CD14-positive monocyte (primary cell): ENCODE results near the gene AP1S2. TPM values are rescaled to one million over a fixed set of nuclear protein-coding genes. Genes with fewer than 3 reads are reported as not detected.
A peak's percentile ranks its signal among the peaks of the same experiment; 100 is the strongest.

Source experiments
- DNase-seq, 3 donors: peaks; one replicate each; pipeline ENCODE4 v3.0.0-alpha.2; 2011 to 2022
- H2AFZ ChIP-seq: 2 replicates; pipeline ENCODE4 v1.6.0; 2012; ENCODE audit warnings: mild to moderate bottlenecking, low read depth, low read length, inconsistent platforms; ENCODE audit not compliant: insufficient read depth, poor library complexity, severe bottlenecking
- H3K27ac ChIP-seq, 2 donors: 1 replicate in 1 of 2; 2 replicates in 1 of 2; pipeline ENCODE4 v1.5.1; 2012 to 2013; ENCODE audit warnings: low read length in 2 of 2, control low read depth in 1 of 2, inconsistent platforms in 1 of 2, low read depth in 1 of 2, mild to moderate bottlenecking in 1 of 2
- H3K27me3 ChIP-seq, 2 donors: one replicate each; pipeline versions ENCODE4 v1.6.0 to v1.6.1; 2011 to 2013; ENCODE audit warnings: low read length in 2 of 2; ENCODE audit not compliant: control insufficient read depth in 2 of 2, insufficient read depth in 2 of 2
- H3K36me3 ChIP-seq, 2 donors: replicated peaks in 1 of 2; 1 replicate in 1 of 2; 2 replicates in 1 of 2; pipeline versions ENCODE4 v1.5.1 to v1.6.1; 2012 to 2013; ENCODE audit warnings: low read length in 2 of 2, control low read depth in 1 of 2, inconsistent platforms in 1 of 2, mild to moderate bottlenecking in 1 of 2; ENCODE audit not compliant: insufficient read depth in 2 of 2, control insufficient read depth in 1 of 2
- H3K4me1 ChIP-seq, 2 donors: 1 replicate in 1 of 2; 2 replicates in 1 of 2; pipeline versions ENCODE4 v1.5.1 to v1.6.1; 2012 to 2013; ENCODE audit warnings: low read length in 2 of 2, control low read depth in 1 of 2, inconsistent platforms in 1 of 2, mild to moderate bottlenecking in 1 of 2, moderate library complexity in 1 of 2; ENCODE audit not compliant: insufficient read depth in 2 of 2, control insufficient read depth in 1 of 2
- H3K4me2 ChIP-seq: replicated peaks from 2 replicates; pipeline ENCODE3; 2012; ENCODE audit warnings: low read length, moderate library complexity, mild to moderate bottlenecking; ENCODE audit not compliant: poor library complexity, severe bottlenecking; ENCODE audit errors: extremely low read depth
- H3K4me3 ChIP-seq, 3 experiments: fragments of 200-600 bp in 1 of 3; sonication (generic) in 1 of 3; replicated peaks in 1 of 3; 1 replicate in 2 of 3; 2 replicates in 1 of 3; pipeline ENCODE4 v1.5.1; 2011 to 2013; ENCODE audit warnings: low read length in 3 of 3, mild to moderate bottlenecking in 3 of 3, control low read depth in 2 of 3, low read depth in 2 of 3, inconsistent platforms in 1 of 3, moderate library complexity in 1 of 3
- H3K79me2 ChIP-seq: 2 replicates; pipeline ENCODE4 v1.6.0; 2012; ENCODE audit warnings: mild to moderate bottlenecking, control low read depth, inconsistent platforms, low read length, moderate library complexity; ENCODE audit not compliant: insufficient read depth
- H3K9ac ChIP-seq: 2 replicates; pipeline ENCODE4 v1.6.0; 2017; ENCODE audit warnings: low read length, mild to moderate bottlenecking; ENCODE audit not compliant: insufficient read depth, poor library complexity, severe bottlenecking
- H3K9me3 ChIP-seq, 2 donors: replicated peaks in 1 of 2; 1 replicate in 1 of 2; 2 replicates in 1 of 2; pipeline versions ENCODE4 v1.5.1 to v1.6.1; 2012 to 2013; ENCODE audit warnings: low read length in 2 of 2, control low read depth in 1 of 2; ENCODE audit not compliant: control insufficient read depth in 1 of 2, insufficient read depth in 1 of 2
- H4K20me1 ChIP-seq: 2 replicates; pipeline ENCODE4 v1.6.0; 2012; ENCODE audit warnings: mild to moderate bottlenecking, low read length, control low read depth, moderate library complexity; ENCODE audit not compliant: insufficient read depth
- H3K27ac Mint-ChIP-seq, 7 donors: one replicate each; pipeline ENCODE4 v1.8.0; 2020; ENCODE audit warnings: mild to moderate bottlenecking in 7 of 7, mixed read lengths in 7 of 7, moderate library complexity in 6 of 7, inconsistent platforms in 2 of 7
- H3K27me3 Mint-ChIP-seq, 3 donors: one replicate each; pipeline ENCODE4 v1.8.0; 2021 to 2022; ENCODE audit warnings: low read depth in 3 of 3, mild to moderate bottlenecking in 3 of 3, mixed read lengths in 3 of 3, moderate library complexity in 3 of 3, inconsistent platforms in 1 of 3
- H3K36me3 Mint-ChIP-seq, 2 donors: one replicate each; pipeline ENCODE4 v1.8.0; 2020; ENCODE audit warnings: mixed read lengths in 2 of 2, inconsistent platforms in 1 of 2, mild to moderate bottlenecking in 1 of 2
- H3K4me1 Mint-ChIP-seq: one replicate; pipeline ENCODE4 v1.8.0; 2020; ENCODE audit warnings: mild to moderate bottlenecking, mixed read lengths
- H3K4me3 Mint-ChIP-seq, 2 donors: one replicate each; pipeline ENCODE4 v1.8.0; 2020; ENCODE audit warnings: mild to moderate bottlenecking in 2 of 2, mixed read lengths in 2 of 2, moderate library complexity in 1 of 2
- H3K9me3 Mint-ChIP-seq, 7 donors: one replicate each; pipeline ENCODE4 v1.8.0; 2020 to 2022; ENCODE audit warnings: mixed read lengths in 7 of 7, mild to moderate bottlenecking in 6 of 7, moderate library complexity in 6 of 7, inconsistent platforms in 2 of 7
- WGBS: methylation state at CpG from one replicate; pipeline ENCODE4 v1.1.5; 2013; ENCODE audit warnings: missing lambda C conversion rate; ENCODE audit not compliant: insufficient coverage; 5-methylcytosine and 5-hydroxymethylcytosine counted together
- intact Hi-C, 2 donors: fragments of 100-400 bp; cut with micrococcal nuclease; formaldehyde crosslinking; loops; one replicate each; pipeline versions ENCODE4 v1.15.0 to v1.15.1; 2023
- polyA plus RNA-seq, 3 donors: library from polyadenylated mRNA; depleted of rRNA in 1 of 3; unstranded in 2 of 3; stranded (reverse) in 1 of 3; fragments of 300-500 nt in 2 of 3; fragments of >200 nt in 1 of 3; fragmentation: Illumina TruSeq in 2 of 3; gene quantifications; 1 replicate in 2 of 3; 2 replicates in 1 of 3; pipeline ENCODE4 v1.2.3, GENCODE V29; 2012 to 2021
- TF ChIP-seq, protein P1 (sequence below): fragments of 200-600 bp; IDR thresholded peaks from one replicate; pipeline ENCODE4 v1.8.0; 2022; ENCODE audit warnings: antibody characterized with exemption, mild to moderate bottlenecking

The AP1S2 gene
- polyA plus RNA-seq, 3 donors = 155 to 851 (median 806) TPM

DNA sequence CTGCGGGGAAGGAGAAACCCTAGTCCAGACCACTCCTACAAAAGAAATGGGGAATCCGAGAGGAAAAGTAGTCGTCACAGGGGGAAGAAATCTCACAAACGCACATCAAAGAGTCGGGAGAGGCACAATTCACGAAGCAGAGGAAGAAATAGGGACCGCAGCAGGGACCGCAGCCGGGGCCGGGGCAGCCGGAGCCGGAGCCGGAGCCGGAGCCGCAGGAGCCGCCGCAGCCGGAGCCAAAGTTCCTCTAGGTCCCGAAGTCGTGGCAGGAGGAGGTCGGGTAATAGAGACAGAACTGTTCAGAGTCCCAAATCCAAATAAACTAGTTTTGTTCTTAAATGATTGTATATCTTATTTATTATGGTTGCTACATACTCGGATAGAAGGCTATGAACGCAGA is 31.7 kb downstream of the AP1S2 start:
- H3K4me3 ChIP-seq = no peak overlapping the region
- no CpG with 5 or more reads among the region's 23 CpGs for WGBS
- Mint-ChIP-seq H3K36me3 (peaks cover 42 to 88% of the 10 kb centered on the region in 2 donors), H3K27ac (peak overlapping the region in 3 of 7 donors; percentile 14 to 68 (median 46)), H3K4me1 (no peaks in the 10 kb centered on the region), H3K9me3 (peaks cover 0 to 2% (median 0%) of the 10 kb centered on the region in 7 donors), H3K4me3 (no peak overlapping the region), H3K27me3 (peaks cover 0 to 8% (median 2%) of the 10 kb centered on the region in 3 donors)
- H3K36me3 ChIP-seq = peaks cover 53 to 98% of the 10 kb centered on the region in 2 donors
- H3K79me2 ChIP-seq = no peaks in the 10 kb centered on the region
- TF ChIP-seq, protein P1, sequence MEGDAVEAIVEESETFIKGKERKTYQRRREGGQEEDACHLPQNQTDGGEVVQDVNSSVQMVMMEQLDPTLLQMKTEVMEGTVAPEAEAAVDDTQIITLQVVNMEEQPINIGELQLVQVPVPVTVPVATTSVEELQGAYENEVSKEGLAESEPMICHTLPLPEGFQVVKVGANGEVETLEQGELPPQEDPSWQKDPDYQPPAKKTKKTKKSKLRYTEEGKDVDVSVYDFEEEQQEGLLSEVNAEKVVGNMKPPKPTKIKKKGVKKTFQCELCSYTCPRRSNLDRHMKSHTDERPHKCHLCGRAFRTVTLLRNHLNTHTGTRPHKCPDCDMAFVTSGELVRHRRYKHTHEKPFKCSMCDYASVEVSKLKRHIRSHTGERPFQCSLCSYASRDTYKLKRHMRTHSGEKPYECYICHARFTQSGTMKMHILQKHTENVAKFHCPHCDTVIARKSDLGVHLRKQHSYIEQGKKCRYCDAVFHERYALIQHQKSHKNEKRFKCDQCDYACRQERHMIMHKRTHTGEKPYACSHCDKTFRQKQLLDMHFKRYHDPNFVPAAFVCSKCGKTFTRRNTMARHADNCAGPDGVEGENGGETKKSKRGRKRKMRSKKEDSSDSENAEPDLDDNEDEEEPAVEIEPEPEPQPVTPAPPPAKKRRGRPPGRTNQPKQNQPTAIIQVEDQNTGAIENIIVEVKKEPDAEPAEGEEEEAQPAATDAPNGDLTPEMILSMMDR = no peak
- H3K9me3 ChIP-seq = no peaks in the 10 kb centered on the region
- intact Hi-C loops = no loop called here
- peaks cover 66% of the 10 kb centered on the region for H4K20me1 ChIP-seq
- no peaks in the 10 kb centered on the region for H3K4me1 ChIP-seq
- H3K27ac ChIP-seq = no peak overlapping the region
- H3K9ac ChIP-seq = no peak overlapping the region
- no peak overlapping the region for H3K4me2 ChIP-seq
- DNase-seq = no peak
- H3K27me3 ChIP-seq = peaks cover 0 to 2% of the 10 kb centered on the region in 2 donors
- H2AFZ ChIP-seq = no peak overlapping the region

DNA sequence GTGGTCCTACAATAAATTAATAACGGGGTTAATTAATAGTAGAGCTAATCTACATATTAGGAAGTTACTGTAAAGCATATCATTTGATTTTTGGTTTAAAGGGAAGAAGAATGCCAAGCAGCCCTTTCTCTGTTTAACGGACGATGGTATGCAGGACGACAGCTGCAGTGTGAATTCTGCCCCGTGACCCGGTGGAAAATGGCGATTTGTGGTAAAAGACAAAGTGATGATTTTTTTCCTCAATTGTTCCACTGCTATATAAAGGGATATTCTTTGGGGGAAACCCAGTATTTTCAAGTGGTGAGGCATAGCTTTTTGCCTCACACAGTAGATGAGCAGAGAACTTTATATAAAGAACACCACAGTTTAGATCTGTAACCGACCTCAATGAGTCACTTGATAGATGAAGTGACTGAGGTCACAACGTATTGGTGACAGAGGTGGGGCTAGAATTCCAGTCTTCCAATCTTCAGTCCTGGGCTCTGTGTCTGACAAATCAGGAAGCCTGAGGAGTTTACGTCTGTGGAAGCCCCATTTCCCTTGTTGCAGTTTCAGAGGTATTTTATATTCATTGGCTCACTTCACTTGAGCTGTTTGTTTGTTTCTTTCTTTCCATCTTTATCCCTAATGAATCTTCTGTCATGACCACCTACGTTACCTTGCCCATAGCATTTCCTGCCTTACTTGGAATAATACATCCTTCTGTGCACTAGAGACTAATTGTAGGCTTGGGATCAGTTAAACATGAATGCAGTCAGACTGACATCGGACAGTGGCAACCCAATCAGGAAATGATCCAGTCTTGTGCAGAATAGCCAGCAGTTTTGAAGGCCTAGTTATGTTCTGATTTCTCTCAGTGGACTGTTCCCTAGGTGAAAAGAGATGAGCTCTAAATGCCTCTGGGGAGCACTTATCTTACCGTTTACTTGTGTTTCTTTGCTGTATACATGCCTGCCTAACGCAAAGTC is 34.2 kb downstream of the AP1S2 start:
- Mint-ChIP-seq H3K27me3 (peaks cover 0 to 8% (median 2%) of the 10 kb centered on the region in 3 donors), H3K4me1 (peaks cover 12% of the 10 kb centered on the region), H3K4me3 (no peak overlapping the region), H3K9me3 (no peaks in the 10 kb centered on the region), H3K36me3 (peaks cover 40 to 82% of the 10 kb centered on the region in 2 donors), H3K27ac (peak overlapping the region in 3 of 7 donors; percentile 0 to 67 (median 2))
- H3K27me3 ChIP-seq = no peaks in the 10 kb centered on the region
- DNase-seq = no peak
- no peak overlapping the region for H3K4me3 ChIP-seq
- peaks cover 60% of the 10 kb centered on the region for H4K20me1 ChIP-seq
- intact Hi-C loops = no loop called here
- no peak overlapping the region for H3K4me2 ChIP-seq
- no peak overlapping the region for H3K27ac ChIP-seq
- peaks cover 5 to 12% of the 10 kb centered on the region in 2 donors for H3K4me1 ChIP-seq
- TF ChIP-seq, protein P1 = no peak
- WGBS = 92% methylated on average over 2 of the region's 14 CpGs
- no peak overlapping the region for H2AFZ ChIP-seq
- H3K36me3 ChIP-seq = peaks cover 50 to 98% of the 10 kb centered on the region in 2 donors
- H3K9me3 ChIP-seq = no peaks in the 10 kb centered on the region
- H3K9ac ChIP-seq = no peak overlapping the region
- peaks cover 6% of the 10 kb centered on the region for H3K79me2 ChIP-seq
